ENCODE measurements around the gene KRTDAP. TPM values are rescaled to one million over a fixed set of nuclear protein-coding genes. Genes with fewer than 3 reads are reported as not detected.

Gene KRTDAP
- total RNA-seq, 1 experiment from 2014 or later = 1.7 TPM

DNA sequence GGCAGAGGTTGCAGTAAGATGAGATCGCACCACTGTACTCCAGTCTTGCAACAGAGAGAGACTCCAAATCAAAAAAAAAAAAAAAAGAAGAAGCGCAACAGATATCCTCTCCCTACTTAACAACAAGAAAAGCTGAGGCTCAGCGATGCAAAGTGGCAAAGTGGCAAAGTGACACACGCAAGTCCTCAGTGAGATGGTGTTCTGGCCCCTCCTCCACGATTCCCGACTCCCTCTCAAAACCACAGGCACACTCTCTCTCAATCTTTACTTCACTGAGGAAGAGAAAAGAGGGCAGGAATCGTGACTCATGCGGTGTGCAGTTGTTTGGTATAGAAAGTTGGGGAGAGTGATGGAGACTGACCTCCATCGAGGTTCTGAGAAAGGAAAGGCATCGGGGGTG is 29.7 kb downstream of the KRTDAP start (continued):
- TF ChIP-seq, protein P1, sequence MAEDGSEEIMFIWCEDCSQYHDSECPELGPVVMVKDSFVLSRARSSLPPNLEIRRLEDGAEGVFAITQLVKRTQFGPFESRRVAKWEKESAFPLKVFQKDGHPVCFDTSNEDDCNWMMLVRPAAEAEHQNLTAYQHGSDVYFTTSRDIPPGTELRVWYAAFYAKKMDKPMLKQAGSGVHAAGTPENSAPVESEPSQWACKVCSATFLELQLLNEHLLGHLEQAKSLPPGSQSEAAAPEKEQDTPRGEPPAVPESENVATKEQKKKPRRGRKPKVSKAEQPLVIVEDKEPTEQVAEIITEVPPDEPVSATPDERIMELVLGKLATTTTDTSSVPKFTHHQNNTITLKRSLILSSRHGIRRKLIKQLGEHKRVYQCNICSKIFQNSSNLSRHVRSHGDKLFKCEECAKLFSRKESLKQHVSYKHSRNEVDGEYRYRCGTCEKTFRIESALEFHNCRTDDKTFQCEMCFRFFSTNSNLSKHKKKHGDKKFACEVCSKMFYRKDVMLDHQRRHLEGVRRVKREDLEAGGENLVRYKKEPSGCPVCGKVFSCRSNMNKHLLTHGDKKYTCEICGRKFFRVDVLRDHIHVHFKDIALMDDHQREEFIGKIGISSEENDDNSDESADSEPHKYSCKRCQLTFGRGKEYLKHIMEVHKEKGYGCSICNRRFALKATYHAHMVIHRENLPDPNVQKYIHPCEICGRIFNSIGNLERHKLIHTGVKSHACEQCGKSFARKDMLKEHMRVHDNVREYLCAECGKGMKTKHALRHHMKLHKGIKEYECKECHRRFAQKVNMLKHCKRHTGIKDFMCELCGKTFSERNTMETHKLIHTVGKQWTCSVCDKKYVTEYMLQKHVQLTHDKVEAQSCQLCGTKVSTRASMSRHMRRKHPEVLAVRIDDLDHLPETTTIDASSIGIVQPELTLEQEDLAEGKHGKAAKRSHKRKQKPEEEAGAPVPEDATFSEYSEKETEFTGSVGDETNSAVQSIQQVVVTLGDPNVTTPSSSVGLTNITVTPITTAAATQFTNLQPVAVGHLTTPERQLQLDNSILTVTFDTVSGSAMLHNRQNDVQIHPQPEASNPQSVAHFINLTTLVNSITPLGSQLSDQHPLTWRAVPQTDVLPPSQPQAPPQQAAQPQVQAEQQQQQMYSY (CRISPR knock-in tag; IDR thresholded peaks at IDR 0.05) = no peak
- no peak for TF ChIP-seq SMAD4 (CRISPR knock-in tag; IDR thresholded peaks at IDR 0.05)
- TF ChIP-seq, protein P2, sequence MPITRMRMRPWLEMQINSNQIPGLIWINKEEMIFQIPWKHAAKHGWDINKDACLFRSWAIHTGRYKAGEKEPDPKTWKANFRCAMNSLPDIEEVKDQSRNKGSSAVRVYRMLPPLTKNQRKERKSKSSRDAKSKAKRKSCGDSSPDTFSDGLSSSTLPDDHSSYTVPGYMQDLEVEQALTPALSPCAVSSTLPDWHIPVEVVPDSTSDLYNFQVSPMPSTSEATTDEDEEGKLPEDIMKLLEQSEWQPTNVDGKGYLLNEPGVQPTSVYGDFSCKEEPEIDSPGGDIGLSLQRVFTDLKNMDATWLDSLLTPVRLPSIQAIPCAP (CRISPR knock-in tag; IDR thresholded peaks at IDR 0.05) = no peak
- TF ChIP-seq FOXP1 (CRISPR knock-in tag; IDR thresholded peaks at IDR 0.05; ENCODE audit: borderline replicate concordance) = no peak
- no peak for TF ChIP-seq ZNF219 (CRISPR knock-in tag; IDR thresholded peaks at IDR 0.05; ENCODE audit: borderline replicate concordance)
- TF ChIP-seq ELF4 (CRISPR knock-in tag; IDR thresholded peaks at IDR 0.05; ENCODE audit: low read depth) = no peak
- no peak for TF ChIP-seq NR2C2 (CRISPR knock-in tag; IDR thresholded peaks at IDR 0.05)
- no peak for TF ChIP-seq ARID4B (CRISPR knock-in tag; IDR thresholded peaks at IDR 0.05; ENCODE audit: borderline replicate concordance)
- no peak for TF ChIP-seq NFATC4 (CRISPR knock-in tag; IDR thresholded peaks at IDR 0.05)
- no peak for TF ChIP-seq JAZF1 (CRISPR knock-in tag; IDR thresholded peaks at IDR 0.05)
- TF ChIP-seq FOXK1 (CRISPR knock-in tag; IDR thresholded peaks at IDR 0.05) = no peak

DNA sequence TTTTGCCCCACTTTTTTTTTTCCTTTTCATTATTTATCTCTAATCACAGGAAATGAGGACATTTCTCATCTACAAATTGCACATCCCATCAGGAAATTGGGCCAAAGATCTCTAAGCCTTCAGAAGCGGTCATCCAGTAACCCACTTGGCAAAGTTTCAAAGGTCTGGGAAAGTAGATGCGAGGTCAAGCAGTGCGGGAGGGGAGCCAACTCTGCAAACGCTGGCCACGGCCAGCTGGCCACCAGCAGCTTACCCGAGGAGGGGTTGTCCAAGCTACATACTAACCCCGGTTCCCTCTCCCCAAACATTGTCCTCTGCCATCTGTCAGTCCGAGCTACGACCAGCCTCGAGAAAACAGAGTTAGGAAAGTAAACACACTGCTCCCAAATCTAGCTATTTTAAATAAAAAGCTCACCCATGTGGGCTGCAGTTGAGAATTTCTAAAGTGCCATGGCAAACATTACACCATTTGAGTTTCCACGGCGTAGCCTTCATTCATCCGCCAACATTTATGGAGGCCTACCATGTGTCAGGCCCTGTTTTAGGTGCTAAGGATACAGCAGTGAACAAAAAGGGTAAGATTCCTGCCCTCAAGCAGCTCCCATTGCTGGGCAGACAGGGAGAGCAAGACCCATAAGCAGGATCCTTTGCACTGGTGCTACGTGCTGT is 30.7 kb downstream of the KRTDAP start:
- POLR2A ChIA-PET = no interaction called here
- TF ChIP-seq FOXK1 (CRISPR knock-in tag; IDR thresholded peaks at IDR 0.05) (no peak), PRRX2 (CRISPR knock-in tag; IDR thresholded peaks at IDR 0.05) (no peak), STAT6 (CRISPR knock-in tag; conservative IDR thresholded peaks at IDR 0.05; ENCODE audit: low read depth) (no peak), ELF4 (CRISPR knock-in tag; IDR thresholded peaks at IDR 0.05; ENCODE audit: low read depth) (no peak), FOXP1 (CRISPR knock-in tag; IDR thresholded peaks at IDR 0.05; ENCODE audit: borderline replicate concordance) (no peak), NR3C1 (CRISPR knock-in tag; conservative IDR thresholded peaks at IDR 0.05; ENCODE audit: low read depth) (no peak), GABPB1 (CRISPR knock-in tag; IDR thresholded peaks at IDR 0.05) (no peak), TEAD1 (CRISPR knock-in tag; IDR thresholded peaks at IDR 0.05) (no peak), NFE2L1 (CRISPR knock-in tag; IDR thresholded peaks at IDR 0.05) (no peak), ETV6 (CRISPR knock-in tag; IDR thresholded peaks at IDR 0.05) (no peak), EMX1 (CRISPR knock-in tag; IDR thresholded peaks at IDR 0.05) (no peak)
- TF ChIP-seq, protein P3, sequence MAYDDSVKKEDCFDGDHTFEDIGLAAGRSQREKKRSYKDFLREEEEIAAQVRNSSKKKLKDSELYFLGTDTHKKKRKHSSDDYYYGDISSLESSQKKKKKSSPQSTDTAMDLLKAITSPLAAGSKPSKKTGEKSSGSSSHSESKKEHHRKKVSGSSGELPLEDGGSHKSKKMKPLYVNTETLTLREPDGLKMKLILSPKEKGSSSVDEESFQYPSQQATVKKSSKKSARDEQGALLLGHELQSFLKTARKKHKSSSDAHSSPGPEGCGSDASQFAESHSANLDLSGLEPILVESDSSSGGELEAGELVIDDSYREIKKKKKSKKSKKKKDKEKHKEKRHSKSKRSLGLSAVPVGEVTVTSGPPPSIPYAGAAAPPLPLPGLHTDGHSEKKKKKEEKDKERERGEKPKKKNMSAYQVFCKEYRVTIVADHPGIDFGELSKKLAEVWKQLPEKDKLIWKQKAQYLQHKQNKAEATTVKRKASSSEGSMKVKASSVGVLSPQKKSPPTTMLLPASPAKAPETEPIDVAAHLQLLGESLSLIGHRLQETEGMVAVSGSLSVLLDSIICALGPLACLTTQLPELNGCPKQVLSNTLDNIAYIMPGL (CRISPR knock-in tag; IDR thresholded peaks at IDR 0.05) = no peak
- H3K9me3 Mint-ChIP-seq = no peaks in the 10 kb centered on the region
- H3K27me3 Mint-ChIP-seq (ENCODE audit: low read depth) = no peaks in the 10 kb centered on the region; the same call in 1 of the 2 replicates
- no peak overlapping the region for H3K4me3 Mint-ChIP-seq
- CTCF ChIA-PET = interaction anchor here (0.7 to 1.5 kb wide), 3 partner anchors 9 to 115 kb away, joined by 3 to 4 read pairs (median 3); no protein-coding TSS in a partner anchor
- H3K36me3 Mint-ChIP-seq = no peaks in the 10 kb centered on the region
- ATAC-seq = no peak
- peaks cover 3% of the 10 kb centered on the region; the same call in 1 of the 2 replicates for H3K4me1 Mint-ChIP-seq
- DNase-seq (ENCODE audit: low spot score) = no peak
- H3K27ac Mint-ChIP-seq = no peak overlapping the region
